GM10266 (cell line): ENCODE results near the gene EEFSEC.

Experiments
- DNase-seq: peaks from one replicate; pipeline ENCODE4 v3.0.0; 2012; ENCODE audit errors: extremely low spot score
- CTCF ChIP-seq: IDR thresholded peaks from 2 replicates; pipeline ENCODE4 v1.5.1; 2012; ENCODE audit warnings: mild to moderate bottlenecking, low read depth; ENCODE audit not compliant: control insufficient read depth, insufficient read depth; ENCODE audit errors: missing control alignments

The EEFSEC gene

GRCh38 chr3:128455116-128455515 is 301.8 kb downstream of the EEFSEC start:
- TF ChIP-seq CTCF: no peak
- no peak for DNase-seq

GRCh38 chr3:128455786-128456748 is 302.8 kb downstream of the EEFSEC start:
- TF ChIP-seq CTCF: no peak
- no peak for DNase-seq

- DNase-seq: no peak
Observed at GRCh38 chr3:128456776-128457715, 303.8 kb downstream of the EEFSEC start.

DNA sequence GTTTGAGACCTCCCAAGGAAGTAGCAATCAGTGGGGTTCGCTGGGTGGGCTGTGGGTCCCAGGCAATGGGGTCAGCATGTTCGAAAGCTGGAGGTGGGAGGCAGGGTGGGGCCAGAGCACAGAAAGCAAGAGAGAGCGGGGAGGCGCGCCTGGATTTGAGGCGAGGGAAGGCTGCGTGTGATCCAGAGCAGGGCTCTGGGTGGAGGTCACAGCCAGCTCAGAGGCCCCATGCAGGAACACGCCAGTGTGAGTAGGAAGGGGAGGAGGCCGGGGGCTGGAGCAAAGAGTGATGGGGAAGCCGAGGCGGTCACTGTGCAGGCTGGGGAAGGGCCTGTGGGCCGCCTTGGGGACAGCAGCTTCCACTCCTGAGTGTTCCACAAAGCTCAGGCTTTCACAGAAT is 304.7 kb downstream of the EEFSEC start:
- no peak for TF ChIP-seq CTCF
- no peak for DNase-seq

More at GRCh38 chr3:128456776-128457715, 303.8 kb downstream of the EEFSEC start:
- no peak for TF ChIP-seq CTCF
